Measurements from ENCODE around the gene LHCGR.
"Not testable (repeated sequence)": the region's sequence is repeated elsewhere in the genome, so short reads cannot be mapped to it uniquely, and the experiment has no call there.

LHCGR gene

GRCh38 chr2:48739236-48739635 lies 16.3 kb downstream of the LHCGR start:
- DNase-seq = not testable (repeated sequence)

GRCh38 chr2:48738806-48739205 lies 16.7 kb downstream of the LHCGR start:
- no peak for DNase-seq

GRCh38 chr2:48736251-48736650 lies 19.3 kb downstream of the LHCGR start:
- DNase-seq = no peak

- no peak for DNase-seq
Measured at GRCh38 chr2:48734576-48735303, 20.8 kb downstream of the LHCGR start.

- DNase-seq = no peak
Measured at GRCh38 chr2:48733067-48733503, 22.4 kb downstream of the LHCGR start.

GRCh38 chr2:48728840-48729239 lies 26.7 kb downstream of the LHCGR start:
- no peak for DNase-seq

GRCh38 chr2:48728295-48728694 lies 27.2 kb downstream of the LHCGR start:
- no peak for DNase-seq

GRCh38 chr2:48727560-48727959 lies 28.0 kb downstream of the LHCGR start:
- no peak for DNase-seq

GRCh38 chr2:48725696-48726494 lies 29.6 kb downstream of the LHCGR start:
- DNase-seq = no peak

GRCh38 chr2:48724278-48724677 lies 31.2 kb downstream of the LHCGR start:
- no peak for DNase-seq

- DNase-seq = no peak
Measured at GRCh38 chr2:48723129-48723528, 32.4 kb downstream of the LHCGR start.

GRCh38 chr2:48722391-48722790 lies 33.1 kb downstream of the LHCGR start:
- DNase-seq = no peak

GRCh38 chr2:48721158-48721557 lies 34.4 kb downstream of the LHCGR start:
- DNase-seq = no peak

GRCh38 chr2:48719480-48720177 lies 35.9 kb downstream of the LHCGR start:
- DNase-seq = no peak

GRCh38 chr2:48717846-48718245 lies 37.7 kb downstream of the LHCGR start:
- DNase-seq = no peak

GRCh38 chr2:48715956-48716355 lies 39.6 kb downstream of the LHCGR start:
- no peak for DNase-seq

GRCh38 chr2:48715042-48715899 lies 40.3 kb downstream of the LHCGR start:
- no peak for DNase-seq

- no peak for DNase-seq
Measured at GRCh38 chr2:48714245-48714644, 41.3 kb downstream of the LHCGR start.

GRCh38 chr2:48713647-48714046 lies 41.9 kb downstream of the LHCGR start:
- DNase-seq = no peak

GRCh38 chr2:48712151-48712550 lies 43.4 kb downstream of the LHCGR start:
- no peak for DNase-seq

- DNase-seq = no peak
Measured at GRCh38 chr2:48711343-48711742, 44.2 kb downstream of the LHCGR start.
